ENCODE data around the gene GPBP1L1.

DNA sequence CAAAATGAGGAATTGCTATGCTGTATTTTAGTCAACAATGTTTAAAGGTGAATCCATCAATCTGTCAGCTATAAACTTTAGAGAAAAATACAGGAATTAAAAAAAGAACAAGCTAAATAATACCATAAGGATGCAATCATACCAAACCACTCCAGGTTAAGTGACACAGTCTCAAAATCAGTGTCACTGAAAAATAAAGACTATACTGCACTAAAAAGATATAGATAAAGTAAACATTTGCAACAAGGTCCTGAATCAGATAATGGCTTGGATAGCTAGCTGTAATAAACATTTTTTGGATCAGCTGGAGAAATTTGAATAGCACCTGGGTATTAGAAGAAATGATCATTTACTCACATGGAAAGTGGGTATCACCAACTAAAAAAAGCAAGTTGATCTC is 7.8 kb downstream of the GPBP1L1 start:
- TF ChIP-seq, protein P1, sequence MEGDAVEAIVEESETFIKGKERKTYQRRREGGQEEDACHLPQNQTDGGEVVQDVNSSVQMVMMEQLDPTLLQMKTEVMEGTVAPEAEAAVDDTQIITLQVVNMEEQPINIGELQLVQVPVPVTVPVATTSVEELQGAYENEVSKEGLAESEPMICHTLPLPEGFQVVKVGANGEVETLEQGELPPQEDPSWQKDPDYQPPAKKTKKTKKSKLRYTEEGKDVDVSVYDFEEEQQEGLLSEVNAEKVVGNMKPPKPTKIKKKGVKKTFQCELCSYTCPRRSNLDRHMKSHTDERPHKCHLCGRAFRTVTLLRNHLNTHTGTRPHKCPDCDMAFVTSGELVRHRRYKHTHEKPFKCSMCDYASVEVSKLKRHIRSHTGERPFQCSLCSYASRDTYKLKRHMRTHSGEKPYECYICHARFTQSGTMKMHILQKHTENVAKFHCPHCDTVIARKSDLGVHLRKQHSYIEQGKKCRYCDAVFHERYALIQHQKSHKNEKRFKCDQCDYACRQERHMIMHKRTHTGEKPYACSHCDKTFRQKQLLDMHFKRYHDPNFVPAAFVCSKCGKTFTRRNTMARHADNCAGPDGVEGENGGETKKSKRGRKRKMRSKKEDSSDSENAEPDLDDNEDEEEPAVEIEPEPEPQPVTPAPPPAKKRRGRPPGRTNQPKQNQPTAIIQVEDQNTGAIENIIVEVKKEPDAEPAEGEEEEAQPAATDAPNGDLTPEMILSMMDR (IDR thresholded peaks at IDR 0.05; ENCODE audit: low read depth, low read length), result no peak
- TF ChIP-seq MYC (IDR thresholded peaks at IDR 0.05; ENCODE audit: low read depth, low read length), result no peak

Measured in NB4 (cell line).